IgD-negative memory B cell (primary cell): ENCODE results near the gene RASSF1. TPM values are rescaled to one million over a fixed set of nuclear protein-coding genes. Genes with fewer than 3 reads are reported as not detected.

Source experiments
- H3K27ac Mint-ChIP-seq, 3 donors: one replicate each; pipeline ENCODE4 v1.8.0; 2020 to 2022; ENCODE audit warnings: mild to moderate bottlenecking in 3 of 3, mixed read lengths in 3 of 3, moderate library complexity in 1 of 3
- H3K27me3 Mint-ChIP-seq: one replicate; pipeline ENCODE4 v1.8.0; 2021; ENCODE audit warnings: mixed read lengths
- H3K36me3 Mint-ChIP-seq: one replicate; pipeline ENCODE4 v1.8.0; 2020; ENCODE audit warnings: mild to moderate bottlenecking, mixed read lengths
- H3K4me1 Mint-ChIP-seq, 3 donors: one replicate each; pipeline ENCODE4 v1.8.0; 2020 to 2022; ENCODE audit warnings: mixed read lengths in 3 of 3, mild to moderate bottlenecking in 1 of 3
- H3K4me3 Mint-ChIP-seq, 4 donors: one replicate each; pipeline ENCODE4 v1.8.0; 2020 to 2022; ENCODE audit warnings: mild to moderate bottlenecking in 4 of 4, mixed read lengths in 4 of 4, moderate library complexity in 3 of 4
- H3K9me3 Mint-ChIP-seq, 3 donors: one replicate each; pipeline ENCODE4 v1.8.0; 2020 to 2021; ENCODE audit warnings: mixed read lengths in 3 of 3, mild to moderate bottlenecking in 1 of 3
- polyA plus RNA-seq: library from polyadenylated mRNA; unstranded; fragments of 300-500 nt; fragmentation: Illumina TruSeq; gene quantifications from one replicate; pipeline ENCODE4 v1.2.3, GENCODE V29; 2021

Gene RASSF1
- polyA plus RNA-seq, 1 donor from 2014 or later, result 155 TPM

DNA sequence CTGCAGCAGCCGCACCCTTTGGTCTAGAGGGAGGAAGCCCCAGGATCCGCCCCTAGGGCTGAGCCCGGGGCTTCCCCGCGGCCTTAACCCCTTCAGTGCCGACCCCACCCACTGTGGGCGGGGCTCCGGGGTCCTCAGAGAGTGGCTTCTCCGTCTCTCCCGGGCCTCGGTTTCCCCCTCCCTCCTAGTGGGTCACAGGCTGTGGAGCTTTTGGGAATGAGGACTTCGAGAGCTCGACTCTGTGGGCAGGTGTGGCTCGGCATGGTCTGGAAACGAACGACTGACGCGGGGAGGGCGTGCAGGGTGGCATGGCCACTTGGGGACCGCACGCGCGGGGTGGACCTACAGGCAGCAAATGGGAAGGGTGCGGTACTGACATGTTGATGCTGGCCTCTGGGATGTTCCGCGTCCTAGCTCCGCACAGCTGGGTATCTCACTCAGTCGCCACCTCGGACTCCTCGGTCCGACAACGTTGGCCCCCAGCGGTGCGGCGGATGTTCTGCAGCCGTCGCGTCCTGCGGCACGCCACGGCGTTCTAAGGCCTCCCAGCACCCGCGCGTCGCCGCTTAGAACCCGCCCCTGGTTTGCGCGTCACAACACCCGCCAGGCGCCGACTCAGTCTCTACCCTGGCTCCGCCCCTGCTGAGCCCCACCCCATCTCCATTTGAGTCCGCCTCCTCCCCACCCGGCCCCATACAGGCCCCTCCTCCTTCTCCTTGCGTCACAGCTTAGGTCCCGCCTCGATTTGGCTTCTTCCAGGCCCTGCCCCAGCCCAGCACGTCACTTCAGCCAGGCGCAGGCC, 41.6 kb downstream of the RASSF1 start, which contains the start of the genes HYAL3 and NAA80:
Gene HYAL3 (minus strand): TSS at position 570 of the 802 bp plus-strand sequence. CDS start 3,803 bp downstream, outside the sequence.
Gene NAA80 (minus strand): TSS at position 570 of the 802 bp plus-strand sequence. CDS start 1,942 bp downstream, outside the sequence.
- no peaks in the 10 kb centered on the region for H3K36me3 Mint-ChIP-seq
- H3K27ac Mint-ChIP-seq, result peak within 1 kb of the TSS; percentile 86 to 98 (median 98)
- no peaks in the 10 kb centered on the region for H3K27me3 Mint-ChIP-seq
- no peaks in the 10 kb centered on the region for H3K9me3 Mint-ChIP-seq
- peak within 1 kb of the TSS; percentile 83 to 99 (median 98) for H3K4me3 Mint-ChIP-seq
- peaks cover 12 to 23% (median 15%) of the 10 kb centered on the region in 3 donors for H3K4me1 Mint-ChIP-seq

DNA sequence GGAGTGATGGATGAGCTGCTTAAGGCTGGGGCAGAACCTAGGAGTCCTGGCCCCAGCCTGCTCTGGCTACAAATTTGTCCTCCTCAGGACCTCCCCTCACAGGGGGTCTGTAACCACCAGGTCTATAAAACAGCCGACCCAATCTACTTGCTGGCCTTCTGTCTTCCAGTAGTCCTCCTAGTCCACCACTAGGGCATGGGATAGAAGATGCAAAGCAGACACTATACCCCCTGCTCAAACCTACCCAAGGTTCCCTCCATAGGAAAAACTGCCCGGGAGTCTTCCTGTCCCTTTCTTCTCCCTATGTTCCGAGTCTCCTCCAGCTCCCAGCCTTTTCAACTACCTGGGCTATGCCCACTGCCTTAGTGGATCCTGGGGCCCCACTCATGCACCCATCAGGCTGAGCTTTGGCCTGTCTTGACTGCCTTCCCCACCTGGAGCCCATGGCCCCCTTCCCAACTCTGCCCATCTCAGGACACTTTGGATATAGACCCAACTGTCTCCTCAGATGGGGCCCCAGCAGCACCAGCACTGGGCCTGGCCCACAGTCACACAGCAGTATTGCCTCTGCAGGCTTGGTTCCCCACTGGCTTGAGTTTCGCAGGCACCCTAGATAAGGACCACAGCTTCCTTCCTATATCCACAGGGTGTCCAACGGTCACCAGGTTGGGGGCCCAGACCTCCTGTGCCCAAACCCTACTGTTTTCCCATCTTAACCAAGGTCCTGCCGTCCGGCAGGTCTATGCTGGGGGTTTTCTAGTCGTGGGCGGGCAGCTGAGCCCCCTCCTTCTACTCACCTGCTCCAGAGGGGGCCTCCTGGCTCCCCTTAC, 42.5 kb downstream of the RASSF1 start:
- H3K27ac Mint-ChIP-seq, result peak overlapping the region in 2 of 3 donors; percentile 86 to 98
- peak overlapping the region; percentile 83 to 99 (median 98) for H3K4me3 Mint-ChIP-seq
- no peaks in the 10 kb centered on the region for H3K9me3 Mint-ChIP-seq
- H3K36me3 Mint-ChIP-seq, result no peaks in the 10 kb centered on the region
- peaks cover 12 to 23% (median 17%) of the 10 kb centered on the region in 3 donors for H3K4me1 Mint-ChIP-seq
- no peaks in the 10 kb centered on the region for H3K27me3 Mint-ChIP-seq

DNA sequence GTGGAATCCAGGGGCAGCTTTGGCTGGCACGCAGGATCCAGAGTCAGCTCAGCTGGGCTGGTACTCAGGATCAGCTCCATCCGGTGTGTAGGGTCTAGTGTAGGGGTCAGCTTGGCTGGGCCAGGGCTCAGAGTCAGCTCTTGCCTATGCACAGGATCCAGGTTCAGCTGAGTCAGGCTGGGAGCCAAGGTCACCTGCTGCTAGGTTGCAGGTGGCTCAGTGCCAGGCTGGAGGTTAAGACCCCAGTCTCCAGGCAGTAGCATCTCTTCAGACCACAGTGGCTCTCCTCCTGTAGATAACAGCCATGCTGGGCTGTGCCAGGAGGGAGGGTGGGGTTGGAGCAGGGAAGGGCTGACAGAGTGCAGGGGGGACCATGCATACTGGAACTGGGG, 43.3 kb downstream of the RASSF1 start:
- peak overlapping the region in 2 of 3 donors; percentile 59 to 86 for H3K27ac Mint-ChIP-seq
- H3K4me3 Mint-ChIP-seq, result peak overlapping the region in 1 of 4 donors; percentile 83
- H3K36me3 Mint-ChIP-seq, result no peaks in the 10 kb centered on the region
- H3K9me3 Mint-ChIP-seq, result no peaks in the 10 kb centered on the region
- no peaks in the 10 kb centered on the region for H3K27me3 Mint-ChIP-seq
- H3K4me1 Mint-ChIP-seq, result peaks cover 15 to 26% (median 24%) of the 10 kb centered on the region in 3 donors

DNA sequence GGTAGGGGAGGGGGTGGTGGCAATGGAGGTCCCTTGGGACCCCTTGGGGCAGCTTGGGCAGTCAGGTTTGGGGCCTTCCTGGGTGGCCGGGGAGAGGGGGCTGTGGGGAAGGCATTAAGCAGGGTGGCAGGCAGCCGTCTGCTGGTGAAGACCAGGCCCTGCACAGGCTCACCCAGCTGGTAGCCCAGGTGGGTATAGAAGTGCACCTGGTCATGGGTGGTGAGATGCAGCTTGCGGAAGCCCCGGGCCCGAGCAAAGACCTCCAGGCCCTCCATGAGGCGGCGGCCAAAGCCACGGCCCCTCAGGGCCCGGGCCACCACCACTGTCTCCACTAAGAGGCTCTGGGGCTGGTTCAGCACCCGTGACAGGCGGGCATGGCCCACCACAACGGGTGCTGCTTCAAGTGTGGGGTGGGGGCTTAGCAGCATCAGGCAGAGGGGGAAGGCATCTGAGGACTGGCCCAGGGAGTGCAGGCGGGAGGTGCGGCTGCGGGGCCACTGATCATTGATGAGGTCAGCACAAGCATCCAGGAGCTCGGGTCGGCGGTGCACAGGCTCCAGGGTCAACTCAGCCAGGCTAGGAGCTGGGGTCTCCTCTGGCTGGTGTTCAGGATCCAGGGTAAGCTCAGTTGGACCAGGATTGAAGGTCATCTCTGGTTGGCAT, 43.8 kb downstream of the RASSF1 start:
- no peaks in the 10 kb centered on the region for H3K27me3 Mint-ChIP-seq
- peak overlapping the region in 3 of 4 donors; percentile 73 to 83 (median 74) for H3K4me3 Mint-ChIP-seq
- no peaks in the 10 kb centered on the region for H3K9me3 Mint-ChIP-seq
- peaks cover 17 to 26% (median 24%) of the 10 kb centered on the region in 3 donors for H3K4me1 Mint-ChIP-seq
- peak overlapping the region in 1 of 3 donors; percentile 59 for H3K27ac Mint-ChIP-seq
- H3K36me3 Mint-ChIP-seq, result no peaks in the 10 kb centered on the region

DNA sequence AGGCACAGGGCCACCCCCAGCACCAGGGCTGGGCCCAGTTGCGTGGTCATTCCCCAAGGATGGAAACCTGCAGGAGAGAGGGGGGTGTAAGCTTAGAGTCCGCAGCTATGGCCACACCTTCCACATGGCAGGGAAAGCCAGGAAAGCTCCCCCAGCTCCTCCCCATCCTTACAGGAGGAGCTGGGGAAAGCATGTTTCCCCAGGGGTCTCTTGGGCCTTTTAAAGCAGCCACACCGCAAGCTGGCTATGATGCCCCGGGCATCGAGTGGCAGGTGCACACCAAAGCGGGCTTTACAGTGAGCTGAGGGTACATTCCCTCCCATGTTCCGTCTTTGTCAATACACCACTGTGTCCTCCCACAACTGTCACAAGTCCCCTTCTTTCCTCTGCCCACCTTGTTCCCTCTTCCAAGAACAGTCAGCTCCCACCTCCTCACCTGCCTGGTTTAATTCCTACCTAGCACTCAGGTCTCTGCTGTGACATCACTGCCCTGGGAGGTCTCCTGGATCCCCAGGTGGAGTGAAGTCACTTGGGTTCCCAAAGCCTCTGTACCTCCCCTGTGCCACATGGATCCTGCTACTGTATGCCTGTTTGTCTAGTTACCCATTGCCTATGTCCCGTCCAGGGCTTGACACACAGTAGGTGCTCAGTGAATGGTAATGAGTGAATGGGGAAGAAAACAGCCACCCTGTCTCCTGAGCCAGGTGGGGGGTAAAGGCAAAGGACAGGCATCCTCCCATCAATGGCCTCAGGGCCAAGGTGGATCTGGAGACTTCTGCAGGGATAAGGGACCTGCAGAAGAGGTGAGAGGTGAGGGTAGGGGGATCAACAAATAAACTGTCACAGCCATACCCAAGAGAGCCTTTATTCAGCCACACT, 44.8 kb downstream of the RASSF1 start:
- Mint-ChIP-seq H3K36me3 (no peaks in the 10 kb centered on the region), H3K4me3 (peak overlapping the region in 3 of 4 donors; percentile 52 to 73 (median 70)), H3K9me3 (no peaks in the 10 kb centered on the region), H3K27ac (peak overlapping the region in 1 of 3 donors; percentile 88), H3K4me1 (peaks cover 22 to 29% (median 28%) of the 10 kb centered on the region in 3 donors), H3K27me3 (no peaks in the 10 kb centered on the region)

DNA sequence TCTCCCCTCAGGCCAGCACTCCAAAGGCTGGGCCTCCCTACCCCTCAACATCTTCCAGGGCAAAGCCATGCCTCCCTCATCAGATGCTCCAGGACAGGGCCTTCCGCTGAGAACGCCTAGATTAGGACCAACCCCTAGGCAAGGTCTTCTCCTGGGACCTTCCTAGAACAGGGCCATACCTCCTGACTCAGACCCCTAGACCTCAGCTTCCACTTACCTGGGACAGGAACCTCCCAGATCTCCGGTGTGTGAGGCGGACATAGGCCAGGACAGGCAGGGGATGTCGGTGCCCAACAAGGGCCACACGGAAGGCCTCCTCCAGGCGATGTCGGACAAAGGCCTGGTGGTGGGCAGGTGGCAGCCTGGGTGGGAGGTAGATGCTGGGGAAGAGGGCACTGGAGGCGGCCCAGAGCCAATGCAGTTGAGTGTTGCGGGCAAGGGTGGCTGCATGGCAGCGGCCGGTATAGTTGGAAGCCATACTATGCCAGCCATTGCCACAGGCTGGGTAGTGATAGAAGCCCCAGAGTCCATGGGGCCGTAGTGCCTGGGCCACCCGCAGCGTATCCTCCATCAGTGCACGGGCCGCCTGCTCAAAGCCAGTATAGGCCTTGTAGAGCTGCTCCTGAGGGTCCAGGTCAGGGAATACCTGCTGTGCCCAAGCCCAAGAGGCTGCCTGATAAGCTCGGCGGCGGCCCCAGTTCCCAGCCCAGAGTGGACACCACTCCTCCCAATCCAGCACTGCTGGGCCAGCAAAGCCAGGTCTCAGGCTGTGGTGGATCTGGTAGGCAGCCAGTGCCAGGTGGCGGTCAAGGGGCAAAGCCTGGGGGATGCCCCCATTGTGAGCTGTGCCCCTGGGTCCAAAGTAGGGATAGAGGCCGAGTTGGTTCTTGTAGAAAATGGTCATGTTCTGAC, 45.9 kb downstream of the RASSF1 start:
- no peaks in the 10 kb centered on the region for H3K9me3 Mint-ChIP-seq
- peak overlapping the region in 1 of 3 donors; percentile 53 for H3K27ac Mint-ChIP-seq
- no peaks in the 10 kb centered on the region for H3K27me3 Mint-ChIP-seq
- H3K4me3 Mint-ChIP-seq, result no peak overlapping the region
- H3K4me1 Mint-ChIP-seq, result peaks cover 15 to 23% (median 20%) of the 10 kb centered on the region in 3 donors
- peaks cover 2% of the 10 kb centered on the region for H3K36me3 Mint-ChIP-seq

DNA sequence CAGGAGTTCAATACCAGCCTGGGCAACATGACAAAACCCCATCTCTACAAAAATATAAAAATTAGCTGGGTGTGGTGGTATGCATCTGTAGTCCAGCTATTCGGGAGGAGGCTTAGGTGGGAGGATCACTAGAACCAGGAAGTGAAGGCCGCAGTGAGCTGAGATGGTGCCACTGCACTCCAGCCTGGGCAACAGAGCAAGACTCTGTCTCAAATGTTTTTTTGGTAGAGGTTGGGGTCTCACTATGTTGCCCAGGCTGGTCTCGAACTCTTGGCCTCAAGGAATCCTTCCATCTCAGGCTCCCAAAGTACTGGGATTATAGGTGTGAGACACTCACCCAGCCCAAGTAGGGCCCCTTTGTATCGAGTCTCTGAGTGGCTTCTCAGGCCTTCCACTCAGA, 46.5 kb downstream of the RASSF1 start:
- Mint-ChIP-seq H3K27ac (peak overlapping the region in 2 of 3 donors; percentile 46 to 53), H3K9me3 (no peaks in the 10 kb centered on the region), H3K27me3 (no peaks in the 10 kb centered on the region), H3K4me1 (peaks cover 14 to 22% (median 18%) of the 10 kb centered on the region in 3 donors), H3K4me3 (peak overlapping the region in 1 of 4 donors; percentile 80), H3K36me3 (peaks cover 2% of the 10 kb centered on the region)

DNA sequence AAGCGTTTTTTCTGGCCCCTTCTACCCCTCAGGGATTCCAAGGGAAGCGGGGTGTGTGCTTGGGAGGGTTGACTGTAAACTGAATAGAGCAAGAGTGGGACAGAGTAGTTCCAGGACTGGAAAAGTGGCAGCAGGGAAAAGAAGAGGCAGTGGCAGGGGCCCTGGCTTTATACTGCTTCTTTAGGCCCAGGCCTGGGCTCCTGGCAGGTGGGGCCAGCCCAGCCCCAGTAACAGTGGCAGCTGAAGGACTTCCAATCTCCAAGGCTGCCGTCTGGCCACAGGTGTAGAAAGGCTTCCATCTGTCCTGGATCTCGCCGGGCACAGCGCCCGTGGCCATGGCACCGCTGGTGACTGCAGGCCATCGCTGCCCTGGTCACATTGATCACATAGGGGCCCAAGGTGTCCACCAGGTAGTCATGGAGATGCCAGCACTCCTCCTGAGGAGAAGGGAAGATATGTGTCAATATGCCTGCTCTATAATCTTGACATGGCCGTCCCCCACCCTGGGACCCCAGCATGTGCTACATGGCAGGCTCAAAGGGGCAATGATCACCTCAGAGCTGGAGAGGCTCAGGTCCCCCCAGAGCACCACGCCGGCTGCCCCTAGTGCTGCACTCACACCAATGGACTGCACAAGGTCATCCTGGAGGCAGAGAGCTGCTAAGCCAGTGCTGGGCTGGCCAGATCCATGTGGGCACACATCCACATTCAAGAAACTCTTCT, 47.4 kb downstream of the RASSF1 start:
- Mint-ChIP-seq H3K9me3 (no peaks in the 10 kb centered on the region), H3K36me3 (peaks cover 2% of the 10 kb centered on the region), H3K27me3 (no peaks in the 10 kb centered on the region), H3K4me1 (peaks cover 14 to 21% (median 16%) of the 10 kb centered on the region in 3 donors), H3K4me3 (peak overlapping the region in 2 of 4 donors; percentile 80 to 94), H3K27ac (peak overlapping the region in 2 of 3 donors; percentile 39 to 47)

DNA sequence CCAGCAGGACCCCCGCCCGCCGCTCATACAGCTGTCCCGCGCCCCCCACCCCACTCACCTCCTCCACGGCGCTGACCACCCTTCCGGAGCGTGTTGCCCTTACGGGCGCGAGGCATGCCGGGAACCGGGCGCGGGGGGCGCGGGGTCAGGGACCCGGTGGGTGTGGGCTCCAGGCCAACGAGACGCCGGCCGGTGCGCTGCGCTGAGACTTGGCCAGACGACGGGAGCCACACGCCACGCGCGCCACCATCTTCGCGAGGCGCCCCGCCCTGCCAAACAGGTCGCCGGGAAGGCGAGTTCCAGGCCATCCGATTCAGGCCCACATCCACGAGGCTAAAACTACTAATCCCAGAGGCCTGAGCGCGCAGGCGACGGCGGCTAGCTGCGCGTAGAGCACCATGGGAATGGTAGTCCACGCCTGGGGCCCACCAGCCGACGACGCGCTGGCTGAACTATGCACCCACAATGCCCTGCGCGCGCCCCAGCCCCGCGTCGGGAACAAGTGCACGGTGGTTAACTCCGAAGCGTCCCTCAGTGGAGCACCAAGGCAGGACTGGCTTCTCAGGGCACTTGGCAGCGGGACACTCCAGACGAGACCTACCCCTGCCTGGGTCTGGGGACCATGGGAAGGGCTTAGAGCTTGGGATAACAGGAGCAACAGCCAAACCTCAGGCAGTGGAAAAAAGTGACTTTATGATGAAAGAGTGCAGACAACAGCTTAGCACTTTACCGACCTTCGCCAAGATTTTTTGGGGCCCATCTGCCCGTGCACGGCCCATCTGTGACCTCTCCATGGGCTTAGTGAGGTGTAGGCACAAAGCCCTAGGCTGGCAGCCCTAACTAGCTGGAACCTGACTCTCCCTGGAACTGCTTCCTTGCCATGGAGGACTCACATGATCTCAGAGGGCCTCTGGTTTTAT, 48.2 kb downstream of the RASSF1 start, which contains the start of gene IFRD2:
Gene IFRD2 (minus strand): TSS at position 271 of the 920 bp plus-strand sequence. CDS start 155 bp downstream, at position 116.
- peaks cover 4% of the 10 kb centered on the region for H3K36me3 Mint-ChIP-seq
- peaks cover 9 to 16% (median 10%) of the 10 kb centered on the region in 3 donors for H3K4me1 Mint-ChIP-seq

DNA sequence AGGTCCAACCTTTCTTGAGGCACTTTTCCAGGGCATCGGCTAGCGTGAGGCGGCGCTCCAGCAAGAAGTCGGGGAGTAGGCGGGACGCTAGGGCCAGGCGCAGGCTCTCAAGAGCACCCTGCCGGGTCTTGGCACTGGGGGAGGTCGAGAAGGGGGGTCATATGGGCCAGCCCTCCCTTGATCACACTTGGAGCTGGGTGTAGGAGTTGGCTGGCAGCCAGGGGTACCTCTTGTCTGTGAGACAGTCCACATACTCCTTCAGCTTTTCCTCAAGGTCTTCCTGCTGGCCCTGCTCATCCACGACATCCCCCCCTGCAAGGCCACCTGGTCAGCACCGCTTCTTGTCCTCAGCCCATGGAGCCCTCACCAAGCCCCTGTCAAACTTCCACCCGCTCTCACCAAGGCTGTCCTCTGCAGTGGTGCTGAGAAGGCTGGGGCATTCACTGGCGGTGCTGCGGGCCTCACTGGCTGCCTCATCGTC, 50.4 kb downstream of the RASSF1 start:
- peaks cover 4% of the 10 kb centered on the region for H3K36me3 Mint-ChIP-seq
- H3K4me3 Mint-ChIP-seq, result peak overlapping the region in 2 of 4 donors; percentile 33 to 68
- no peaks in the 10 kb centered on the region for H3K9me3 Mint-ChIP-seq
- no peak overlapping the region for H3K27ac Mint-ChIP-seq
- peaks cover 9 to 14% (median 10%) of the 10 kb centered on the region in 3 donors for H3K4me1 Mint-ChIP-seq
- no peaks in the 10 kb centered on the region for H3K27me3 Mint-ChIP-seq

More for the DNA sequence above, 48.2 kb downstream of the RASSF1 start, which contains the start of gene IFRD2:
- peak within 1 kb of the TSS; percentile 76 to 98 (median 94) for H3K27ac Mint-ChIP-seq
- no peaks in the 10 kb centered on the region for H3K27me3 Mint-ChIP-seq
- H3K9me3 Mint-ChIP-seq, result no peaks in the 10 kb centered on the region
- H3K4me3 Mint-ChIP-seq, result peak within 1 kb of the TSS; percentile 80 to 94 (median 92)

DNA sequence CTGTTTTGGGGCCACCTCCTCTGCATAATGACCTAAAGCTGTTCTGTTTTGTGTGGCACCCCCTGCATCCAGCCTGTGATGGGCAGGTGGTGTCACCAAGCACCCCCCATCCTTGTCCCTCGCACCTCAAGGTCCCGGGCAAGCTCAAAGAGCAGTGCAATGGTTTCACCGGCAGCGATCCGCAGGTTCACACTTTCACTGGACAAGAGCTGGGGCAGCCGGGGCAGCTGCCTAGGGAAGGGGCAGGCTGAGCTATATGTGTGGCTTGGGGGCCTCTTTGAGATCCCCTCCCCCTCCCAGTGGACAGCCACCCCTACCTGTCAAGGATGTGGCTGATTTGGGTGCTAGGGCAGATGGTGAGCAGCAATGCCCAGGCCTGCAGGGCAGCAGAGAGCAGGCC, 51.5 kb downstream of the RASSF1 start:
- peaks cover 9 to 14% (median 10%) of the 10 kb centered on the region in 3 donors for H3K4me1 Mint-ChIP-seq
- H3K4me3 Mint-ChIP-seq, result peak overlapping the region in 2 of 4 donors; percentile 67 to 68
- peaks cover 4% of the 10 kb centered on the region for H3K36me3 Mint-ChIP-seq
- no peaks in the 10 kb centered on the region for H3K27me3 Mint-ChIP-seq
- peak overlapping the region in 1 of 3 donors; percentile 60 for H3K27ac Mint-ChIP-seq
- H3K9me3 Mint-ChIP-seq, result no peaks in the 10 kb centered on the region
